PFSK-1 (cell line): ENCODE results near the gene TMEM154.

Experiments used
- REST ChIP-seq, 2 experiments: IDR thresholded peaks; 2 replicates each; pipeline versions ENCODE4 v1.6.1 to v1.8.0; 2011 to 2012; ENCODE audit warnings: low read depth in 2 of 2, low read length in 2 of 2, control low read depth in 1 of 2, inconsistent platforms in 1 of 2, mild to moderate bottlenecking in 1 of 2, moderate library complexity in 1 of 2; ENCODE audit not compliant: insufficient read depth in 1 of 2
- SIN3A ChIP-seq: IDR thresholded peaks from 2 replicates; pipeline ENCODE4 v1.6.1; 2012; ENCODE audit warnings: mild to moderate bottlenecking, low read length, moderate library complexity, borderline replicate concordance; ENCODE audit not compliant: insufficient read depth

GRCh38 chr4:152616804-152617203 lies 63.0 kb downstream of the TMEM154 start:
- TF ChIP-seq REST (IDR thresholded peaks at IDR 0.05; ENCODE audit: insufficient read depth in 1 of 2, low read depth in 2 of 2, low read length in 2 of 2) (no peak), SIN3A (no peak)
